HG03460 (cell line): ENCODE data around the gene PRDX1.

Experiments used
- ATAC-seq: cut with Tn5 transposase; IDR thresholded peaks from one replicate; pipeline ENCODE4 v1.9.1; 2021; ENCODE audit not compliant: unreplicated experiment

The PRDX1 gene

DNA sequence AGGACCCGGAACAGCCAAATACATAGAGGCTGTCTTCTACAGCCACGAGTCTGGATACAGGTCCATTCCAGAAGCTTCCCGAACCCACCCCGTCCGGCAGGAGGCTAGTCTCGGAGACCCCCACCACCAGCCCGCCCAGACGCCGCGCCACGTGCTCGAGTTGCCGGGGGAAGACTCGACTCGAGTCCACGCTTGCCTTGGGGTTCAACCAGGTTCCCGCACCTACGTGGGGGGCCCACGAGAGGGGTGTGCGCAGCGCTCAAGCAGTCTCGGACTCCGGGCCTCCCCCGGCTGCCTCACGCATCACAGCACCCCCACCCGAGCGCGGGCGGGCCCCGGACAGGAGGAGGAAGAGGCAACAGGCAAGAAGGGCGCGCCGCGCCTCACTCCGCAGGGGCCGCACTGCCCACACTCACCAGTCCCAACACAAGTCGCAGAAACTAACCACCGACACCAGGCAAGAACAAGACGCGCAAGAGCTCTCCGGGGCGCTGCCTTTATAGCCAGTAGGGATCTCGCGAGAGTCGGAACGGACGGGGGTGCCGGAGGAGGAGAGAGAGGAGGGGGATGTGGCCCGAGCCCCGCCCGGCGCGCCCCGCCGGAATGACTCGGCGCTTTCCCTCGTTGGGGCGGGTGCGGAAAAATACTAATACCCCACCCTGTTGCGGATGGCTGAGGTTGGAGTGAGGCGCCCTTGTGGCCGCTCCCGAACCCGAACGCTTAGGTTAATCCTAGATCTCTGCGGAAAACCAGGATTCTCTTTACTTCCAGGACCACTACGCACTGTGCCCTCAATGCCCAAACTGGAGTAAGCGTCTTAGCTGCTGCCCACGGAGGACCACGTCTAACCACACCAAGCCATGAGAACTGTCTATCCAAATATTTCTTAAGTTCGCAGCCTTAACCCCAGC is at the start of gene PRDX1:
TSS of gene PRDX1 (minus strand) at position 472 of the 911 bp plus-strand sequence. CDS start 2,841 bp downstream, outside the sequence.
- peak; percentile 77 for ATAC-seq

DNA sequence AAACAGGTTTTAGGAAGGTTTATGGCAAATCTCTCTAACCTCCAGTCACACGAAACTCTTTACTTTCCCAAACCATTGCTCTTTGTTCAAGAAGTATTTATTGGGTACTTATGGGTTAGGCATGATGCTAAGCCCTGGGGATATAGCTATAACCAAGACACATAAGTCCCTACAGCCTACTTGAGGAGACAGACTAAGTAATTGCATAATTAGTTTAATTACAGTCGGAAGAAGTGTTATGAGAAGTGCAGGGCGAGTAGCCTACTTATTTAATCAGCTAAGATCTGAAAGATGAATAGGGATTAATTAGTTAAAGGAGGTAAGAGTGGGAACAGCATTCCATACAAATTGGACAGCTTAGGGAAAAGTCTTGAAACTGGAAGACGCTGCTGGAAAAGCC is 48.9 kb upstream of the PRDX1 start:
- ATAC-seq: no peak

DNA sequence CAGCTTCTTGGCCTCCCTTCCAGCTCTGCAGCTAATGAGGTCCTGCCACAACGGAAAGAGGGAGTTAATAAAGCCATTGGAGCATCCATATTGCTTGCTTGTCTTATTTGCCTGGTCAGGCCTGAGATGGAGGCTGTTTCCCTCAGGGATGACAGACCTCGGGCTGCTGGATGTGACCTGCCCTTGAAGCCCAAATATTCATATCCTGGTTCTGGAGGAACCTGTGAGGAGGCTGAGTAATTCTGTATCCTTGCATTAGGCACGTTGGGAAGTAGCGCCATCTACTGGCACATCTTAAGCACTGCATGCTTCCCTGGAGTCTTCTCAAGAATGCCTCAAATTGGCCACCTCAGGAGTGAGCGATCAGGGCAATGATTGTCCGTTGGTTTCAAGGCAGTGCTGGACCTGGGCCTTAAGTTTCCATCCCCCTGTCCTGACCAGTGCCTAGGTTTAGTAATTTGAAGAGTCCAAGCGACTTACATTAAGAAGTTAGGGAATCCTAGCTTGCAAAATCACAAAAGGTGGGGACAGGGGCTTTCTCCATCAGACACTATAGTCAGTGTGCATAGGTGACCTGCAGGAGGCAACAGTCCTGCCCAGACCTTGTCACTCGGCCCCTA is 48.4 kb upstream of the PRDX1 start:
- ATAC-seq: peak; percentile 77

DNA sequence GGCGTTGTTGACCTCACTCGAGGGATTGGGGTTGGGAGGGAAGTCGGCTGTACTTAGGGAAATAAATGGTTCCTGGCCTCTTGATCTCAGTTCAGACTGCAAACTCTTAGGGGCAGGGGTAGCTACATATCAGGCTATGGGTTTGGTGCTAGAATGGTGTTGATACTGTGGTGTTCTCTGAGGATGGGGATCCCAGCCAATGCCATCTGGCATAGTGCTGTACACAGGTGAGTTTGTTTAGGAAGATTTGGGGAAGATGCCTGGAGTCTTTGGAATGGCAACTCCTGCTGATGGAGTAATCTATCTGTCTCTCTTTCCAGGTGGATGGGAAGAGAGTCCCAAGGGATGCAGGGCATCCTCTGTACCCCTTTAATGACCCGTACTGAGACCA is 47.9 kb upstream of the PRDX1 start:
- ATAC-seq: no peak

DNA sequence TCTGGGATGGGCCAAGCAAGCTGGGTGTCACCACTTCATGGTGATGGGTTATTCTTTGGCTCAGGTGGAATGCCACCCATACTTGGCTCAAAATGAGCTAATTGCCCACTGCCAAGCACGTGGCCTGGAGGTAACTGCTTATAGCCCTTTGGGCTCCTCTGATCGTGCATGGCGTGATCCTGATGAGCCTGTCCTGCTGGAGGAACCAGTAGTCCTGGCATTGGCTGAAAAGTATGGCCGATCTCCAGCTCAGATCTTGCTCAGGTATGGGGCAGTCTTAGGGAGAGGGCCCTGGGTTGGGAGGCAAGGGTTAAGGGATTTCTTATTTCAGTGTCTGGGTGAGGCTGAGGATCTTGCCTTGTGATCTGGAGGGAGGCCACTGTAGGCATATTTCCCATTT is 46.7 kb upstream of the PRDX1 start:
- ATAC-seq: no peak

DNA sequence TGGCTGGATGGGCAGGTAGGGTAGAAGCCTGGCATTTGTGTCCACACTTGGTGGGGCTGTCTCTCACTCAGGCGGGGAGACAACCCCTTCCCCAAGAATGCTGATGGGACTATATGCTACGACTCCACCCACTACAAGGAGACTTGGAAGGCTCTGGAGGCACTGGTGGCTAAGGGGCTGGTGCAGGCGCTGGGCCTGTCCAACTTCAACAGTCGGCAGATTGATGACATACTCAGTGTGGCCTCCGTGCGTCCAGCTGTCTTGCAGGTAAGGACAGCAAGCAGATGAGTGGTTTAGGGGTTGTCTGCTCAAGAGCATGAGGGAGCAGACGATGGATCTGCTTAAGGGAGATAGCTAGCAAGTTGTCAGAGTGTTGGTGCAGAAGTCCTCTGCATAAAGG is 46.2 kb upstream of the PRDX1 start:
- ATAC-seq: no peak

DNA sequence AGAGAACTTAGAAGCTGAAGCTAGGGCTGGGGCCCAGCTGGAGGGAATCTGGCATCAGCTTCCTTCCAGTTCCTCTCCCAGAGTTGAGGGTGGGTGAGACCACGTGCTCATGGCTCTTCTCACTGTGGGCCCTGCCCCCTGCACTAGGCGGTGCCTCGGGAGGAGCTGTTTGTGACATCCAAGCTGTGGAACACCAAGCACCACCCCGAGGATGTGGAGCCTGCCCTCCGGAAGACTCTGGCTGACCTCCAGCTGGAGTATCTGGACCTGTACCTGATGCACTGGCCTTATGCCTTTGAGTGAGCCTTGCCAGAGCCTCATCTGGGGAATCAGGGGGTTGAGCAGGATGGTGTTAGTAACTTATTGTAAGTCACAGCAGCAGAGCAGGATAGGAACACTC is 45.0 kb upstream of the PRDX1 start:
- no peak for ATAC-seq

DNA sequence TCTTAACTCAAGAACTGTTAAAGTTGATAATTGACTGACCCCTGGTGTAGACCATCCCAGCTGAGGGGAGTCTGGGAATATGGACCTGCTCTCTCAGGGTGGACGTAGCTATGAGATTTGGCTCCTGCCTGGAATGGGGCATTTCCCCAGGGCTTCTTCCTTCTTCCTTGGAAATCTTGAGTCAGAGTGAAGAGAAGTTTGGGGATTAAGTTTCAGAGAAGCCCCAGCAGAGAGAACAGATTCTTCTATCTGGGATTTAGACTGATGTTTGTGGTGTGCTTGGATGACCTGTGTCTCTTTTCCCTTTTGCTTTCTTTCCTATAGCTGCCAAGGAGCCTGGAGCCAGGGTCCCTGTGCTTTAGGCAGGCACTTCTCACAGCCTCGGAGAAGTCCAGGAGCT is 42.2 kb upstream of the PRDX1 start:
- no peak for ATAC-seq

DNA sequence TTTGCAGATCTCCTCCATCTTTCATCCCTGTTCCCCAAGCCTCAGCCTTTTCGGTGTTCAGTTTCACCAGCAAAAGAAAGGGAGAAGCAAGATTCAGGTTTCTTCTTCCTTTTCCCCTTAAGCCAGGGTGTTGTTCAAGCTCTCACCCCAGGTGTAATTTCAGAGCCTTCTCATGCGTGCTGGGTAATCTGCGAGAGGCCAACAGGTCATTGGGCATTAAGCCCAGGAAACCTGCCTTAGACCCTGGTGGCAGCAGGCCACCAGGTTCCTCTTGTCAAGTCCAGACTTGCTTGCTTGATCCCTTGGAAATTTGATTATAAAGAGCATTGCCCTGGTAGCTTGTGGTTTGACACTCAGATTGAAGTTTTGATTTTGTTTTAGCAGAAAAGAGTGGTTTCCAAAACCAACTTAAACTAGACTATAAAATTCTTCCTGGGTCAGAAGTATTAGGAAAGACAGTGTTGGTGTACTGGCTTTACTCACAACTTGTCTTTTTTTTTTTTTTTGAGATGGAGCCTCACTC is 35.8 kb upstream of the PRDX1 start:
- no peak for ATAC-seq

DNA sequence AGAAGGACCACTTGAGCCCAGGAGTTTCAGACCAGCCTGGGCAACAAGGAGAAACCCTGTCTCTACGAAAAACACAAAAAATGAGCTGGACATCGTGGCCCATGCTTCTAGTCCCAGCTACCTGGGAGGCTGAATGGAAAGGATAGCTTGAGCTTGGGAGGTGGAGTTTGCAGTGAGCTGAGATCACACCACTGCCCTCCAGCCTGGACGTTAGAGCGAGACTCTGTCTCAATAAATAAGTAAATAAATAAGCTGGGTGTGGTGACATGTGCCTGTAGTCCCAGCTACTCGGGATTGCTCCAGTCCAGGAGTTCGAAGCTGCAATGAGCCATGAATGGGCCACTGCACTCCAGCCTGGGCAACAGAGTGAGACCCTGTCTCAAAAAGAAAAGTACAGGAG is 32.5 kb upstream of the PRDX1 start:
- ATAC-seq: no peak

DNA sequence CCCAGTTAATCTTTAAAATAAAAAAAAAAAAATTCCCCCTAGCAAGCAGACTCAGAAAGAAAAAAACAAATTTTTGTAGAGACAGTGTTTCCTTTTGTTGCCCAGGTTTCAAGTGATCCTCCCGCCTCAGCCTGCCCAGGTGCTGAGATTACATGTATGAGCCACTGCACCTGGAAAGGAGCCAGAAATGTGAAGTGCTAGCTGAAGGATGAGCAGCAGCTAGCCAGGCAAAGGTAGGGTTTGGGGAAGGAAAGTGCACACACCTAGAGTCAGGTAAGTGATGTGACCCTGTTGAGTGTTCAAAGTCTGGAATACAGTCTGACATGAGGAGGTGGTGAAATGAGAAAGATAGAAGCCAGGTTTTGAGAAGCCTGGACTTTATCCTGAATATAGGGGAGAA is 30.6 kb upstream of the PRDX1 start:
- ATAC-seq: no peak

DNA sequence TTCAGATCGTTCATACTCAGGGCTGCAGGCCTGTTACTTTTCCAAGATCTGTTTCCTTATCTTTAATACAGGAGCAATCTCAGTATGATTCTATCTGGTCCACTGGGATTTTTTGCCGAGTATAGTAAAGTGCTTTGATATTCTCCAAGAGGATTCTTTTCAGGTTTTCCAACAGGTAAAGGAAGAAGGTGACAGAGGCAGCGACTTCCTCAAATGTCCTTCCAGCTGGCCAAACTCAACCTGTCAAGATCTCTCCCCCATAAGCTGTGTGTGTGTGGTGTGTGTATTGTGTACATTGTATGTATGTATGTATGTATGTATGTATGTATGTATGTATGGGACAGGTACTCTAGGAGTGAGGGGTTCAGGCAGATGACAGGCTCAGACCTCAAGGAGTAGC is 30.0 kb upstream of the PRDX1 start:
- no peak for ATAC-seq

DNA sequence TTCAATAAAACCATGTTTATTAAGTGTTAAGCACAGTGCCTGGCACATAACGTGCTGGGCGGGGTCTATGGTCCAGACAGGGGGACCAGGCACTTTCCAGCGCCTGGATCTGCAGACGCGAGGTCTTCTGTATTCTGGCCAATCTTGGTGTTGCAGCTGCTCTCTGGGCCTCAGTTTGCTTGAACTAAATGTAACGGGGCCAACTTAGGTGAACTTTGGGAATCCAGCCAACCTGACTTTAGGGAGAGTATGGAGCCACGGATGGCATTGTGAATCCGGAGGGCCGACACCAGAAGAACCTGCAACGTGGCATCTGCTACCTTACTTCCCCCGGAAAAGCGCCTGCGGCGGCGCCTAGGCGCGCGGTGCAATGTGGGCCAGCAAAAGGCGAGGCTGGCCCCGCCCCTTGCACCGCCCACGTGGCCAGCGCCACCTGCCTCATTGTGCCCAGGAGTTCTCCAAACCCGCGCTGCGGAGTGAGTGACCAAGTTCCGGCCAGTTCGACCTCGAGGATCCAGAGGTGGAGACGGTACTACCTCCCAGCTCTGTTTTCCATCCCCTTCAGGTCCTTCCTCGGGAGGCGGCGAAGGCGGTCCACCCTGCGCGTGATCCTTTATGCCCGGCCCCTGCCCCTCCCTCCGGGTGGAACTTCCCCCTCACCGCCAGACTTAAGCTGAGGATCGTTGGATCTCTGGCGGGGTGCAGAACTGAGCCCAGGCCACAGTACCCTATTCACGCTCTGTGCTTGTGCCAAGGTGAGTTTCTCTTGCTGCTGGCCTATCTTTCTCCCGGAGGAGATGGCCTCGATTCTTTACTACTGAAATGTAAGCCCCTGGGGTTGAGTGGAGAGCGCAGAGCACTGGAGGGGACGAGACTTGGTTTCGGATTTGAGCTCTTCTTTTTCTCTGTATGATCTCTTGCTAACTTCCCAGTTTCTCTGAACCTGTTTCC is 29.0 kb upstream of the PRDX1 start, which contains the start of gene AKR1A1:
TSS of gene AKR1A1 (plus strand) at position 426 of the 951 bp plus-strand sequence. CDS start 10,969 bp downstream, outside the sequence.
- peak; percentile 78 for ATAC-seq

DNA sequence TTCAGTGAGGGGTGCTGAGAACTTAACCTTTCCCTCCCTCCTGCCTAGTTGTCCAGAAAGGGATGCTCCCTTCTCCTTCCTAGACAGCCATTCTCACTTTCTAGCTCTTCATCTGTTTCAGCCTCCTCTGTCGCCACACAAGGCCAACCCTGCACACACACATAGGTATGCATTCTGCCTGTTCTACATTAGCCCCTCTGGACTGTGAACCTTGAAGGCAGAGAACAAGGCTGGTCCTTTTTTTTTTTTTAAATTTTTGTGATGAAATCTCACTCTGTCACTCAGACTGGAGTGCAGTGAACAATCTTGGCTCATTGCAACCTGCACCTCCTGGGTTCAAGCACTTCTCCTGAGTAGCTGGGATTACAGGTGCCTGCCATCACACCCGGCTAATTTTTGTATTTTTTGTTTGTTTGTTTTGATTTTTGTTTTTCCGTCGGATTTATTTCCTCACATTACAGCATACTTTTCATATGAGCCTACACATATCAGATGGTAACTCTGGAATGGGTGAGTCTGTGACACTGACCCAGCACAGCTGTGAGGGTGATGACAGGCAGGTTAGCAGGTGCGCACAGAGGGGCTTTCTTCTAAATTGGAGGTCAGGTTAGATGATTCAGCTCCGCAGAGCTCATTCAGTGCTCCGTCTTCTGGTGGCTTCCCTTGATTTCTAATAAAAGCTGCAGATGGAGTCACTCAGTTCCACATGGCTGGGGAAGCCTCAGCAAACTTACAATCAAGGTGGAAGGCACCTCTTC is 24.0 kb upstream of the PRDX1 start:
- no peak for ATAC-seq

DNA sequence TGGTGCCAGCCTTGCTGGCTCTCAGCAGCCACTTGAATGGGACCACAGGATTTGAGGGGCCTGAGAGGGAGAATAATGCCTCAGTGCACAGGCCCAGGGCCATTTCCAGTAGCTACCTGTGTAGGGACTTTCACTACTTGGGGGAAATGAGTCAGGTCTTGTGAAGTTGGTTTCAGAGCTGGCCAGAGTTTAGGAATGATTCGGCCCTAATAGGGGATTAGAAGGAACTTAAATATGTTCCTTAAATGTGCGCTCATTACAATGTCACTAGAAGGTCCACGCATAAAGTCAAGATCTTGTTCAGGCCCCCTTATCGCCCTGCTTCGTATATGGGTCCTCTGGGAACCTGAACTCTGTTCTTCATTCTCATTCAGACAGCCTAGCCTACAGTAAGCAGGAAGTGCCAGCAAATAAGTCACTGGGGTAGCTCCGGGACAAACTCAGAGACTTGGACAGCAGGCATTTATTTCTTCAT is 23.4 kb upstream of the PRDX1 start:
- peak; percentile 66 for ATAC-seq

DNA sequence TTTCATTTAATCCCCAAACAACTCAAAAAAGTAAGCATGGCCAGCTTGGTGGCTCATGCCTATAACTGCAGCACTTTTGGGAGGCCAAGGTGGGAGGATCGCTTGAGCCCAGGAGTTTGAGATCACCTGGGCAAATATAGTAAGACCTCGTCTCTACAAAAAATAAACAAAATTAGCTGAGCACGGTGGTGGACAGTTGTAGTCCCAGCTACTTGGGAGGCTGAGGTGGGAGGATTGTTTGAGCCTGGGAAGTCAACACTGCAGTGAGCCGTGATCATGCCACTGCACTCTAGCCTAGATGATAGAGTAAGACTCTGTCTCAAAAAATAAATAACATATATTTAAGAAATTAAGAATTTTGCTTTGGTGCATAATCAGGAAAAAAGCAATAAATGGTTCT is 22.8 kb upstream of the PRDX1 start:
- ATAC-seq: no peak

DNA sequence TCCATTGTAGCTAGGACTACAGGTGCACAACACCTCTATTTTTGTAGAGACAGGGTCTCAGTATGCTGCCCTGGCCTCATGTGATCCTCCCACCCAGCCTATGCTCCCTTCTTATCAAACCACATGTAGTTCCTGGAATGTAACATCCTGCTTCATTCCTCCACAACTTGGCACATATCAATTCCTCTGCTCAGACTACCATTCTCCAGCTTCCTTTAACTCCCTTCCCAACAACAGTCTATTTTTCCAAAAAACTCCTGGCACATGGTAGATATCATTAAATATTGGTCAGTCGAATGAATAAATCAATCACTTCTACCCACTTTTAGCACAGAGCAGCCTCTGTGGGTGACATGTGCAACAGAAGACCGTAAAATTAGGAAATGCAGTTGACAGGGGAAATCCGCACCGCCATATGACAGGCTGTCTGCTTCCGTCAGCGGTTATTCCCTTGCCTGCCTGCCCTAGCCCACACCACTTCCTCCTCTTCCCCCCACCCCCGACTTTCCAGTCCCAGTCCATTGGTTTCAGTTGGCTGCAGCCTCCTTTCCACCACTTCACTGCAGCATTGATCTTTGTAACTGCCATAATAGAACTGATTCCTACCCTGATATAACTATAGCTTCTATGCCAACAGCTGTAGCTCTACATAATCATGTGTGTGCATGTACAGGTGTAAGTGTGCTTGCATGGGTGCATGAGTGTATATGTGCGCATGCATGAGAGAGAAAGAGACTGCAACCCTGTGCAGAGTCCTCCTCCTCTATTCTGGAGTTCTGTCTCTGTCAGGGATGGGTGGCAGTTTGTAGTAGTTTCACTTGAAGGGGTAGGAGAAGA is 22.1 kb upstream of the PRDX1 start:
- peak; percentile 40 for ATAC-seq

DNA sequence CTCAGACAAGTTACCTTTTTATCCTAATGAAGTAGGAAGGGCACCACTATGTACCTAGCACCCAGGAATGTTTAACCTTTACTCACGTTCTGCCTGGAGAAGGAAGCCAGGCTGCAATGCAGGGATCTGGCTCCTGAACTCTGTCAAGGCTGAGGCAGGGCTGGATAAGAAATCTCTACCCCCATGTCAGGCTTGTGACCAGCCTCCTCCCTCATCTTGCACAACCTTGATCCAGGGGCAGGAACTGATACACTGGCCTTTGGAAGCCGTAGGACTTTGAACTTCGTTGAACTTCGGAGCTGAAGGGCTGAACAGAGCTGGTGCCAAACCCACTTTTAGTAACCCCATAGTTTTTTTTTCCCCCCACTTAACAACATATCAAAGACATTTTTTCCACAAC is 20.9 kb upstream of the PRDX1 start:
- ATAC-seq: no peak

DNA sequence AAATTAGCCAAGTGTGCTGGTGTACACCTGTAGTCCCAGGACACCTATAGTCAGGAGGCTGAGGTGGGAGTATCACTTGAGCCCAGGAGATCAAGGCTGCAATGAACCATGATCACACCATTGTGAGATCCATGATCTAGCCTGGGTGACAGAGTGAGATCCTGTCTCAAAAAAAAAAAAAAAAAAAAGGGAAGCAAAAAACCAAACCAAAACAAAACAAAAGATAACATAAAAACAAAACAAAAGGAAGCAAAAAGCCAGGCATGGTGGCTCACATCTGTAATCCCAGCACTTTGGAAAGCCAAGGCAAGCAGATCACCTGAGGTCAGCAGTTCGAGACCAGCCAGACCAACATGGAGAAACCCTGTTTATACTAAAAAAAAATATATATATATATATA is 19.5 kb upstream of the PRDX1 start:
- no peak for ATAC-seq
